HG03066 (cell line): ENCODE data around the gene NCOR2.

Experiments
- ATAC-seq: cut with Tn5 transposase; IDR thresholded peaks from one replicate; pipeline ENCODE4 v1.9.1; 2021; ENCODE audit warnings: low read depth; ENCODE audit not compliant: unreplicated experiment

Gene NCOR2

DNA sequence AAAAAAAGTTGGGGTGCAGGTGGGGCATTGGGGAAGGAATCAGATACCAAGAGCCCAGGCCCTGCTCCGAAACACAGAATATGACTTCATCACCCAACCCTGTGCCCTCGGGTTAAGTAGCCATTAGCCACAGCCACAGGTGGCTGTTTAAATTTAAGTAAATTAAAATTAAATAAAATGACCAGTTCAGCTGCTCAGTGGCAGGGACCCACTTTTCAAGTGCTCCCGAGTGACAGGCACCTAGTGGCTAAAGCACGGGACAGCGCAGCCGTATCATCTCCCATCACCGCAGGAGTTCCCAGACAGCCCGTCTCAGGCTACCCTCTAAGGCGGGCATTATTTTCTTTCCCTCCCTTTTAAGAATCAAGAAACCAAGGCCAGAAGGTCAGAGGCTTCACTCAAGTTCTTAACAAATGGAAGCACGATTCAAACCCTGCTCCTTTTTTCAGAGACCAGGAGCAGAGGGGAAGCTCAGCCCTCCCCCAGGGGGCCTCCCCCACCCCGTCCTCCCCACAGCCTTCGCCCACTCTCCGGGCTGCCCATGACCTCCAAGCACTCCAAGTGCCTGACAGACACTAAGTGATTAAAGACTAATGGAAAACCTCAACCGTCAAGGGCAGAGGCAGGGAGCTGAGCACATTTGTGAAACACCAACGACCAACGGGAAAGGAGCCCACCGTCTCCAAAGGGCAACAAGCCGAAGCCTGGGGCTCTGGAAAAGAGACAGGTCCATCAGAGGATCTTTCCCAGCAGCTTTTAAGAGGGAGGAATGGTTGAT is 5.2 kb downstream of the NCOR2 start:
- ATAC-seq, result no peak

- no peak for ATAC-seq
These were observed 6.2 kb downstream of the NCOR2 start for GRCh38 chr12:124561231-124561630.

DNA sequence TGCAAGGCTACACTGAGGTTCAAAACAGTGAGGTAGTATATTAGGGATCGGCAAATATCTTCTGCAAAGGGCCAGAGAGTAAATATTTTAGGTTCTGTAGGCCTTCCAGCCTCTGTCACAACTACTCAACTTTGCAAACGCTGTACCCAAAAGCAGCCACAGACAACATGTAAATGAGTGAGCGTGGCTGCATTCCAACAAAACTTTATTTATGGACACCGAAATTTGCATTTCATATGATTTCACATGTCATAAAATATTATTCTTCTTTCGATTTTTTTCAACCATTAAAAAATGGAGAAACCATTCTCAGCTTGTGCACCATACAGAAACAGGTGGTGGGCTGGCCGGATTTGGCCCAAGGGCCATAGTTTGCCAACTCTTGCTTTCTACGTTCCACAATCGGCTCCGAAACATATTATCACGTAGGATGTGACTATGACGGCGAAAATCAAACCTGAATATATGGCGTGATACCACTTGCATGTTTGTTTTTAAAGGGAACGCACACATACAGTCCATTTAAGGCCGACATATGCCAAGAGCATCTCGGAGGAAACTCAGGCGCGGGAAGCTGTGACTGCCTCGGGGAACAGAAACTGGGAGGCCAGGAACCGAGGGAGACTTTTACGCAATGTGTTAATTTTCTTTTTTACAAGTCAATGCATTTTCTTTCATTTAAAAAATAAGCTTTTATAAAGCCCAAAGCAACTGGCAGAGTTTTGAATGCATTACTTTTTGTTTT is 7.1 kb downstream of the NCOR2 start:
- ATAC-seq, result no peak

DNA sequence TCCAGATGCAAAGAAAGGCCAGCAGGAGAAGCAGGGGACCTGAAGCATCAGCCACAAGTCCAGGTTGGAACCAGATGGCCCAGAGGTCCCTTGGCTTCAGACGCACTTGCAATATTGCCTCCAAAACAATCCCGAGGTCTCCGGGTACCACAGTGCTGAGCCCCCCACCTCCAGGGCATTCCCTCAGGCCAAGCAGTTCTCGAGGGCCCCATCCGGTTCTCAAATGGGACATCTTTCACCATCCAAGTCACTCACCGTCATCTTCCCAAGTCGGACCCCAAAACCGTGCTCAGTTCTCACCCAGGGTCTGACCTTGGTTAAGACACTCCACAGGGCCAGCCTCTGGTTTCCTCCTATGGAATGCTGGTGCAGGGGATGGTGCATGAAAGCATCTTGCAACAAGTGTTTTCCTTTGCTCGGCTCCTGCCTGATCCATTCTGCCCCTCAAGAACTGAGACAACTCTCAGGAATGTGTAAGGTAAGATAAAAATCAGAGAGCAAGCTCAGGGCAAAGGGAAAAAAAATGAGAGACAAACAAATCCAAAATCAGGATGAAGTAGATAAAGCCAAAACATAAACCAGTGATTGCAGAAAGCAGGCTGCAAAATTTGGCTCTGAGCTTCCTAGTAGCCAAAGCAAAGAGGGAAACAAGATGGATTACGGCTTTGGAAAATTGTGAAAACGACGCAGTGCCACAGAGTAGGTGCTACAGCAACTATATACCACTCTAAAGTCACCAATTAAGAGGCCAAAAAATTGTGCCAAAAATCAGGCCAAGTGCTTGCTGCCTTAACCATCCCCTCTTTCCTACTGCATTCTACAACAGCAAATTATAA is 8.0 kb downstream of the NCOR2 start:
- no peak for ATAC-seq

GRCh38 chr12:124558313-124558712 is 9.1 kb downstream of the NCOR2 start:
- ATAC-seq, result no peak

GRCh38 chr12:124557518-124558223 is 9.7 kb downstream of the NCOR2 start:
- no peak for ATAC-seq

DNA sequence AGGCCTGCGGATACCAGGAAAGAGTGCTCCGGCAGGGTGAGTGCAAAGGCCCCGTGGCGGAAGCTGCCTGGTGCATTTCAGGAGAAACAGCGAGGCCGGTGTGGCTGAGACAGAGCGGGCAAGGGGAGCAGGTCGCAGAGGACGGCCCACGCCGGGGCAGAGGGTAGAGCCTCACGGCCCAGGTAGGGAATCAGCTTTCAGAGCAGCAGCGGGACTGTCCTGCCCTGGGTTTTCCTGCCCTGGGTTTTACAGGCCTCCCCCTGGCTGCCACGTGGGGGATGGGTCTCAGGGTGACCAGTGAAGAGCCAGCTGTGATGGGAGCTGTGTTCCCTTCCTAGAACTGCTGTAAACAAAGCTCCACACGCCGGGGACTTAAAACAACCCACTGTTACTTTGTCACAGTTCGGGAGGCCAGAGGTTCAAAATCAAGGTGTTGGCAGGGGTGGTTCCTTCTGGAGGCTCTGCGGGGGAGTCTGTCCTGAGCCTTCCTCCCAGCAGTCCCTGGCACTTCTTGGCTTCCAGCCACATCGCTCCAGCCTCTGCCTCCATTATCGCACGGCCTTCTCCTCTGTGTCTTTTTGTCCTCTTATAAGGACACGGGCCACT is 10.4 kb downstream of the NCOR2 start:
- no peak for ATAC-seq

DNA sequence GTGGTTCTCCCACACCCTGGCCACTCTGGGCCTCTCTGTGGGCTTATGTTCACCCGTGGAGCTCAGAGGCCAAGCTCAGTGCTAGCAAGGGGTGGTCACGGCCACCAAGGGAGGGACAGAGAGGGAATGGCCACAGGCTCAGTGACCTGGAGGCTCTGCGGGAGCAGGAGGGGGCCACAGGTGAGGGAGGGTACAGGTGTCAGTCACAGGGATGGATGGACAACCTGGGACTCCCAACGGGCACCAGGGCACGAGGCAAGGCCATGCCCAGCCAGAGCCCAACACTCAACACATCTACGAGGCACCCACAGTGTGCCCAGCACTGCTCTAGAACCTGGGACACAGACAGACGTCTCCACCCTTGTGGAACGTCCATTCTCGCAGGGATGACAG is 11.3 kb downstream of the NCOR2 start:
- ATAC-seq, result no peak

DNA sequence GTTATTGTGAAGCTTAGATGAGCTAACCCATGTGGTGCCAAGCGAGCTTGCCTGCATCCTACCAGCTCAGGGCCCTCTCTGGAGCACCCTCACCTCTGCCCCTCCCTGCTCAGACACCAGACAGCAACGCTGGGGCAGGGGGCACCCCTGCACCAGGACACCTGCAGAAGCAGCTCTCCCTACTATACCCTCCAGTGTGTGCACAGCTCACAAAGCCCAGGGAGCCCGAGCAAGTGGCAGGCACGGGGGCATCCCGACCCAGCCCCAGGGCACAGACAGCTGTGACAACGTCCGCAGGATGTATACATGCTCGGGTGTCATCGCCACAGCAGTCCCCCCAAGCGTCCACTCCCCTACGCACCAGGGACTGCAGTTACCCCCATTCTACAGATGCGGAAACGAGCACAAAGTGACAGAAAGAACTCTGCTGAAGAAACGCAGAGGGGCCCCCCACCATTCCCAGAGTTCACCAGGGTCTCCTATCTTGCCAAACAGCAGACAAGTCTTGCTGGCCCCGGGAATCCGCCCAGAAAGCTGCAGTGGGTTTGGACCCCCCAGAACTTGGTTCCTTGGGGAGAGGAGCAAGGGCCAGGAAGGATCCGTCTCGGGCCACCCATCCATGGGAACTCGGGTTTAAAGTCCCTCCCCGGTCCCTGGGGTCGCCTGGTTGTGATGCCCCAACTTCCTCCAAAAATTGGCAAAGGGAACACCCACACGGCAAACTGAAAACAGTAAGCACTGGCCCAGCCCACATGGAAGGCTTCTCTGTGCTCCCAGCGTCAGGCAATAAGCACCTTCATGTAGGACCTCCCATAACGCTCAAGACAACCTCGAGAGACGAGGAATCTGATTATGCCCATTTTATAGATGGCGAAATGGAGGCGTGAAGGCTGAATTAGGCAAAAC is 12.0 kb downstream of the NCOR2 start:
- ATAC-seq, result no peak

DNA sequence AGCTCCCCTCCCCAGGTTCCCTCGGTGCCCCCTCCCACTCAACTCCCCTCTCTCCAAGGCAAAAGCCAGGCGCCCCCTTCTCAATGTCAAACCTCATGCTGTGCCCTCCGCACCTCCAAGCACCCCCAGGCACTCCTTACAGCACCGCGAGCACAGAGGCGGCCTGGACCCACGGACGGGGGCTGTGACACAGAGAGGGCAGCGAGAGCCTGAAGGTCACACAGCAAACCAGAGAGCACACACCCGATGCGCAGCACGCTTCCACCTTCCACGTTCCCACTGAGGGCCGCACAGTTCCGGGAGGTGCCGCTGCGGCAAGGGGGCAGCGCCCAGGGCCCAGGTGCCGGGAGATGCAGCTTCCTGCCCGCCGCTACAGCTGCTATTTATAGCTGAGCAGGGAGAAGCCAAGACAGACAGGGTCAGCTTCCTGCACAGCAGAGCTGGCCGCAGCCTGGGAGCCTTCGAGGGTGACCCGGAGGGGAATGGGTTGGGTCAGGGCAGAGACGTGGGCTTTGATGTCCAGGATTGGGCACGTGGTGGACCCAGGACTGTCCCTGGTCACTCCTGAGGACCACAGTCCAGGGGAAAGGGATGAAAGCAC is 12.9 kb downstream of the NCOR2 start:
- ATAC-seq, result no peak

GRCh38 chr12:124553862-124554428 is 13.5 kb downstream of the NCOR2 start:
- no peak for ATAC-seq

- ATAC-seq, result no peak
These were observed 15.9 kb downstream of the NCOR2 start for GRCh38 chr12:124551268-124552144.

GRCh38 chr12:124550123-124551089 is 17.0 kb downstream of the NCOR2 start:
- ATAC-seq, result no peak

GRCh38 chr12:124549629-124550028 is 17.8 kb downstream of the NCOR2 start:
- no peak for ATAC-seq

- no peak for ATAC-seq
These were observed 18.5 kb downstream of the NCOR2 start for GRCh38 chr12:124548854-124549378.

DNA sequence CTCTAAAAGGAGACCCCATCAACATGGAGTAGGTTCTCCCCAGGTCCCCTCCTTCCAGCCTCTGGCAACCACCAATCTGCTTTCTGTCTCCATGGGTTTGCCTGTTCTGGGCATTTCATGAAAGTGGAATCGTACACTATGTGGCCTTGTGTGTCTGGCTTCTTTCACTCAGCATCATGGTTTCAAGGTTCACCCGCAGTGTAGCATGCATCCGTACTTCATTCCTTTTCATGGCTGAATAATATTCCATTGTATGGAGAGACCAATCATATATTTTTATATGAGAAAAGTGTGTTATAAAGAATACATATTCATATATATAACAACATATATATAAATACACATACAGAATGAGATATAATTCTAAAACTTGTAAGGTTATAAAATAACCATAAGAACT is 19.8 kb downstream of the NCOR2 start:
- no peak for ATAC-seq
